Activated CD4-positive, alpha-beta T cell treated with anti-CD3 and anti-CD28 coated beads, Interleukin-2, amount 10 ng/mL, durations not matched to agents 7 days and 5 days (primary cell): ENCODE data around the gene DDX54. TPM values are rescaled to one million over a fixed set of nuclear protein-coding genes. Genes with fewer than 3 reads are reported as not detected.

Experiments used
- CTCF ChIA-PET: fragments of 350-600 bp; sonication (Branson Sonifier 250); formaldehyde crosslinking; loops from one replicate; lab custom pipeline; 2021; ENCODE audit warnings: antibody characterized with exemption; lab: Charles Lee
- POLR2A ChIA-PET: fragments of 350-600 bp; sonication (Branson Sonifier 250); formaldehyde crosslinking; loops from one replicate; lab custom pipeline; 2021; ENCODE audit warnings: antibody characterized with exemption; lab: Charles Lee
- DNase-seq: peaks from one replicate; pipeline ENCODE4 v3.0.0-alpha.2; 2020
- H3K27ac Mint-ChIP-seq: one replicate; pipeline ENCODE4 v1.8.0; 2021; ENCODE audit warnings: mild to moderate bottlenecking, moderate library complexity, mixed read lengths
- H3K27me3 Mint-ChIP-seq: one replicate; pipeline ENCODE4 v1.8.0; 2021; ENCODE audit warnings: mixed read lengths
- H3K36me3 Mint-ChIP-seq: one replicate; pipeline ENCODE4 v1.8.0; 2021; ENCODE audit warnings: low read depth, mixed read lengths
- H3K4me1 Mint-ChIP-seq: one replicate; pipeline ENCODE4 v1.8.0; 2021; ENCODE audit warnings: mixed read lengths
- H3K4me3 Mint-ChIP-seq: one replicate; pipeline ENCODE4 v1.8.0; 2021; ENCODE audit warnings: mild to moderate bottlenecking, moderate library complexity, mixed read lengths
- H3K9me3 Mint-ChIP-seq: one replicate; pipeline ENCODE4 v1.8.0; 2021; ENCODE audit warnings: mixed read lengths
- total RNA-seq, 2 experiments: library from RNA; stranded (reverse); gene quantifications; one replicate each; pipeline ENCODE4 v1.2.3, GENCODE V29; 2021

Gene DDX54
- total RNA-seq, 2 experiments from 2014 or later, result 65.6 to 72.0 TPM

DNA sequence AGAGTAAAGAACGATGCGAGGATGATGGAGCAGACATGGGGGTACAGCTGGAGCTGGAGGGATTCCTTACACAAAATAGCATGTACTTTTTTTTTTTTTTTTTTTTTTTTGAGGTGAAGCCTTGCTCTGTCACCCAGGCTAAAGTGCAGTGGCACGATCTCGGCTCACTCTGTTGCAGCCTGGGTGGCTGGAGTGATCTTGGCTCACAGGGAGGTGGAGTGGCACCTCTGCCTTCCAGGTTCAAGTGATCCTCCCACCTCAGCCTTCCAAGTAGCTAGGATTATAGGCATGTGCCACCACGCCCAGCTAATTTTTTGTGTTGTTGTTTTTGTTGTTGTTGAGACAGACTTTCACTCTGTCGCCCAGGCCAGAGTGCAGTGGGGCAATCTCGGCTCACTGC, 44.6 kb downstream of the DDX54 start:
- no peak for DNase-seq
- Mint-ChIP-seq H3K27me3 (peaks cover 4% of the 10 kb centered on the region), H3K27ac (no peak overlapping the region), H3K4me1 (peaks cover 13% of the 10 kb centered on the region), H3K4me3 (no peak overlapping the region), H3K9me3 (no peaks in the 10 kb centered on the region), H3K36me3 (no peaks in the 10 kb centered on the region)
- ChIA-PET CTCF (interaction anchor here (0.6 kb wide), 1 partner anchor 60 kb away, joined by 4 read pairs; no protein-coding TSS in a partner anchor), POLR2A (no interaction called here)

DNA sequence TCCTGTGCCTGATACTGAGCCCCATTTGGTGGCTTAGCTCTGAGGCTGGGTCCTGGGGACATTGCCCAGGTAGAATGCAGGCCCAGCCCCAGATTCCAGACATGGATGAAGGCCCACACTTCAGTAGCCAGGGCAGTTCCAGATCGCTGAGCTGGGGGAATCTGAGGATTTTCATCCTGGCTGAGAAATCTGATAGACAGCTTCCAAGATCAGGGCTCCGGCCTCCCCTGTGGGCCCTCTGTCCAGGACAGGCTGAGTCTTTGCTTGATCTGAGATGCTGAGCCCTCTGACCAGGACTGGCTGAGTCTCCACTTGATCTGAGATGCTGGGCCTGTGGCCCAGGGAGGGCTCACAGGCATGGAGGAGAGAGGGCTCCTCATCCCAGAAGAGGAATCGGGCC, 46.5 kb downstream of the DDX54 start:
- ChIA-PET CTCF (interaction anchor here (0.6 to 1.4 kb wide), 2 partner anchors 14 to 15 kb away, joined by 3 to 6 read pairs; no protein-coding TSS in a partner anchor), POLR2A (no interaction called here)
- no peaks in the 10 kb centered on the region for H3K9me3 Mint-ChIP-seq
- H3K36me3 Mint-ChIP-seq, result no peaks in the 10 kb centered on the region
- H3K4me1 Mint-ChIP-seq, result peaks cover 19% of the 10 kb centered on the region
- no peak overlapping the region for H3K27ac Mint-ChIP-seq
- H3K27me3 Mint-ChIP-seq, result peaks cover 4% of the 10 kb centered on the region
- H3K4me3 Mint-ChIP-seq, result no peak overlapping the region
- DNase-seq, result no peak

DNA sequence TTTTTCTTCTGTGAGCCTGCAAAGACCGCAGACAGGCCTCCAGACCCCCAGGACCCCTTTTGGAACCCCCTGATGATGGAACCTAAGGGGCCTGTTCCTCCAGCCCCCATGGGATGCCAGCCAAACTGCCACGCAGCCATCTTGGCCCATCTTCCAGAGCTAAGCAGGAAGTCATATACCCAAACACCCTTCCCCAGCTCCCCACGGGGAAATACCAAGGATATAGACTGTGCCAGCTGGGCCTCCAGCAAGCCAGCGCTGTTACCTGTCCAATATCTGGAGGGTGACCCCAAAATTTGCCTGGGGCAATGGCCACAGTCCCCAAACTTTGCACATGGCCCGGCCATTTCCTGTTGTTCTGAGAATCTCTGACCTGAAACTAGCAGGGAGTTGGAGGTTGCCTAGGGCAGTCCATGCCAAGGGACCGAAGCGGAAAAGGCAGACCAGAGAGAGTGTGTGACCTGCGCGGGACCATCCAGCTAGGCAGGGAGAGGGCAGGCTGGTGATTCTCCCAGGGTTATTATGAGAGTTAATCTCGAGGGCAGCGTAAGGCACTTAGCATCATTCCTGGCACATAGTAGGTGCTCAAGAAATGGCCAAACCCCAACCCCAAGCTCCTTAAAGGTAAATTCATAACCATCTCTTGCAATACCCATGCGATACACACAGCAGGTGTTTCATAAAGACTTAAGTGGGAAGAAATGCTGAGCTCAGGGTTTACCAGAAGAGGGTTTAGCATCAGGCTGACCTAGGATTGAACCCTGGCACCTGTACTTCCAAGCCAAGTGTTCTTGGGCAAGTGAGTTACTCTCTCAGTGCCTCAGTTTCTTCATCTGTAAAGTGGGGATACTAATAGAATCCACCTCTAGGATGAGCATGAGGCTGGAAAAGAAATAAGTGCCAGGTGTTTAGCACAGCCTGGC, 47.2 kb downstream of the DDX54 start:
- Mint-ChIP-seq H3K27me3 (peaks cover 4% of the 10 kb centered on the region), H3K36me3 (no peaks in the 10 kb centered on the region), H3K4me1 (peaks cover 19% of the 10 kb centered on the region), H3K9me3 (no peaks in the 10 kb centered on the region), H3K4me3 (no peak overlapping the region), H3K27ac (no peak overlapping the region)
- ChIA-PET POLR2A (no interaction called here), CTCF (interaction anchor here (1.4 kb wide), 1 partner anchor 15 kb away, joined by 6 read pairs; no protein-coding TSS in a partner anchor)
- no peak for DNase-seq

DNA sequence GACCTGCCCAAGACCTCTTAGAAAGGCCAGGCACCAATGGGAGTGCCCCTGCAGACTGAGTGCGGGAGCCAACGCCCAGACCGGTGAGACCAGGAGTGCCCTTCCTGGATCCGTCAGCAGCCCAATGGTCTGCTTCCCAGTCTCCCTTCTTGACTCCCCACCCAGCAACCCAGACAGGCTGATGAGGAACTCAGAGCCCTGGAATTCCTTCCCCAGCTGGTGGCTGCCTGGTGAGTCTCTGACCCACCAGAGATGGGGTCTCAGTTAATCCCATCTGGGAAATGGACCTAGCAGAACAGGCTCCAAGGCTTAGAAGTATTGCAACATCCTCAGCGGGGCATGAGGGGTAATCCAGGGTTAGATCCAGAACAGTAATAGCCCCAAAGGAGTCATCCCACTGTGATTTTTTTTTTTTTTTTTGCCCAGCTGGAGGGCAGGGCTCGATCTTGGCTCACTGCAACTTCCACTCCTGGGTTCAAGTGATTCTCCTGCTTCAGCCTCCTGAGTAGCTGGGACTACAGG, 48.2 kb downstream of the DDX54 start:
- CTCF ChIA-PET, result interaction anchor here (1.2 to 3.8 kb wide), 2 partner anchors 13 to 17 kb away, joined by 4 to 22 read pairs; partner anchors contain the start of gene CFAP73

DNA sequence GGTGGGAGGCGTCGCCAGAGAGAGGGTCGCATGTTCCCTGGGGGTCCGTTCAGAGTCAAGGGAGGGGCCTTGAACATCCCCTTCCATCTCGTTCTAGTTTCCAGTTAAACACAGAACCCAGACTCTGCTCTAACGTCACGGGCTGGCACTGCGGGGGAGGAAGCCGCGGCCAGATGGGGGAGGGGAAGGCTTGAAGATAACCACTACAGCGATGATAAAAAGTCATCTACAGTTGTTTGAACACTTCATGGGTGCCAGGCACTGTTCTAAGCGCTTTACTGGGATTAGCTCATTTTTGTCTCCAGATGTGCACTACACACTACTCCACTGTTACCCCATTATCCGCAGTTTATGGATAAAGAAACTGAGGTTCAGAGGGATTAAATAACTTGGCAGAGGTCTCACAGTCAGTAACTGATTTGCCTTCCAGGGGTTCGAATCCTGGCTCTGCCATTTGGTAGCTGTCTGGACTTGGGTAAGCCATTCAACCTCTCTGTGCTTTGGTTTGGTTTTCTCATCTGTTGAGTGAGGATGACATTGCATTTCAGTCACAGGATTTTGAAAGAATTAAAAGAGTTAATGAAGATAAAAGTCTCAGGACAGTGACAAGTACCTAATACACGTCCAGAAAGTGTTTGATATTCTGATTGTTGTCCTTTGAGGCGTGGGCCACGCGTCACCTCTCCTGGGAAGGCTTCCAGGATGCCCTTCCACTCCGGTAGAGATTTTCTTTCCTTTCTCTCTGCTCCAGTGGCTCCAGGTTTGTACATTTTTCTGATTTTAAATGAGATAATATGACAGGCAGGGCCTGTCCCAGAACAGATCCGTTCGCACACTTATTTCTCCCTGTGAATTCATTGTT, 48.9 kb downstream of the DDX54 start:
- peaks cover 19% of the 10 kb centered on the region for H3K4me1 Mint-ChIP-seq
- H3K36me3 Mint-ChIP-seq, result no peaks in the 10 kb centered on the region
- H3K4me3 Mint-ChIP-seq, result peak overlapping the region; percentile 68
- DNase-seq, result peak; percentile 62
- no peaks in the 10 kb centered on the region for H3K9me3 Mint-ChIP-seq
- POLR2A ChIA-PET, result no interaction called here
- CTCF ChIA-PET, result interaction anchor here (0.7 to 3.8 kb wide), 4 partner anchors 14 to 90 kb away, joined by 3 to 22 read pairs (median 4); partner anchors contain the start of gene CFAP73
- H3K27me3 Mint-ChIP-seq, result peaks cover 4% of the 10 kb centered on the region
- peak overlapping the region; percentile 73 for H3K27ac Mint-ChIP-seq

More for the DNA sequence above, 48.2 kb downstream of the DDX54 start:
- no peak overlapping the region for H3K4me3 Mint-ChIP-seq
- no peaks in the 10 kb centered on the region for H3K36me3 Mint-ChIP-seq
- H3K4me1 Mint-ChIP-seq, result peaks cover 19% of the 10 kb centered on the region
- H3K9me3 Mint-ChIP-seq, result no peaks in the 10 kb centered on the region
- H3K27ac Mint-ChIP-seq, result no peak overlapping the region
- DNase-seq, result no peak
- H3K27me3 Mint-ChIP-seq, result peaks cover 4% of the 10 kb centered on the region
- POLR2A ChIA-PET, result no interaction called here

DNA sequence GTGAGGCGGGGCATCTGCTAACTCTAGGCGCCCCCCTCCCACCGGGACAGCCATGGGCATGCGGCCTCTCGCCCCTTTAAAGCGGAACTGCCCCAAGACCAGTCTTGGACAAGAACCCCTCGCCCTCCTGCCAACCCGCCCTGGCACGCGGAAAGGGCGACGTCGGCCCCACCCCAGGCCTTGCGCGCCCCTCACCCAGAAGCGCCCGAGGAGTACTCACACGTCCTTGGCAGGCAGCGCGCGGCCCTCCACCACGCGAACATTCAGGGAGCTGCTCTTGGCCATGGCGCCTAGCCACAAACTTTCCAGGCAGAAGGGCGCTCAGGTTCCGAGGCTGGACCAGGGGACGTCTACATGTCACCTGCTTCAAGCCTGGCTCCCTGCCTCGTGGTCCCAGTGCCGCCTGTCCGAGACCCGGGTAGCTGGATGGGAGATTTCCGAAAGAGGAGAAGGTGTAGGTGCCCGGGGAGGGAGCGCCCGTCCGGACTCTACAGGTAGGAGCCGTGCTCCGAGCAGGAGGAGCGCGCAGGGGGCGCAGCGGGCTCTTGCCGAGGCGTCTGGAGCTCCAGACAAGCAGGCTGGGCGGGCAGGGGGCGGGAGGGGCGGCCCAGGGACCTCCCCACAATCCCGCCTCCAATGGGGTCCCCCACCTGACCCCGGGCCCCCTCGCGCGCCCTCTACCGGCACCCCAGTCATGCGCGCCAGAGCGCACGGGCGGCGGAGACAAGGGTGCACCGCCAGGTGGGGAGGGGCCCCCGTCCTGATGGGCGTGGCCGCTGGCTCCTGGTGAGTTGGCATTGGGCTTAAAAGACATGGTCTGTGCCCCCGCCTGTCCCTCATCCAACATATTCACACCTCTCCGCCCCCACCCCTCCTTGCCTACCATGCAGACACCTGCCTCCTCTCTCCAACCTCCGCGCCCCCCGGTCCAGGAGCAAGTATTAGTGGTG, 49.8 kb downstream of the DDX54 start, which contains the start of gene RASAL1:
TSS of gene RASAL1 (minus strand) at position 584 of the 950 bp plus-strand sequence. CDS start at position 285, 299 bp downstream.
- peak within 1 kb of the TSS; percentile 73 for H3K27ac Mint-ChIP-seq
- H3K27me3 Mint-ChIP-seq, result peaks cover 4% of the 10 kb centered on the region
- no peaks in the 10 kb centered on the region for H3K36me3 Mint-ChIP-seq
- H3K4me1 Mint-ChIP-seq, result peaks cover 18% of the 10 kb centered on the region
- CTCF ChIA-PET, result interaction anchor here (1.0 to 3.8 kb wide), 4 partner anchors 15 to 39 kb away, joined by 3 to 22 read pairs (median 4); partner anchors contain the start of gene CFAP73
- DNase-seq, result peak; percentile 67
- no peaks in the 10 kb centered on the region for H3K9me3 Mint-ChIP-seq
- H3K4me3 Mint-ChIP-seq, result peak within 1 kb of the TSS; percentile 68
- POLR2A ChIA-PET, result no interaction called here

DNA sequence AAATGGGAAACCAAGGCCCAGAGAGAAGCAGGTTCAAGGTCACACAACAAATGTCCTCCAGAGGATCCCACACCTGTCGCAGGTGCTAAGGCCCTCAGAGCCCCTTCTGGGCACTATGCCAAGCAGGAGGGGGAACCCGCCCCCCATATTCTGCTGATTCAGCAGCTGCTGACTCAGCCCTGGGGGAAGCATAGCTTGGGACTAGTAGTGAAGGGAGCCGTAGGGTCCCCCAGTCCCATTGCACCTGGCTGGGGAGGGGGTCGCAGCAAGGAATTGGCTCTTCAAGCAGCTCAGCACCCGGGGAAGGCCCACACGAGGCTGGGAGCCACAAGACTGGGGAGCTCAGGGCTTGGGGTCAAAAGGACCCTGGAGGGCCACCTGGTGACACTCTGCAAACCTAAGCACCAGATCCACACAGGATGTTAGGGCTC, 50.7 kb downstream of the DDX54 start:
- ChIA-PET CTCF (interaction anchor here (0.7 to 3.8 kb wide), 4 partner anchors 14 to 40 kb away, joined by 3 to 22 read pairs (median 4); no protein-coding TSS in a partner anchor), POLR2A (interaction anchor here (0.6 kb wide), 1 partner anchor 288 kb away, joined by 3 read pairs; the partner anchor contains the start of gene SDSL)
- Mint-ChIP-seq H3K4me1 (peaks cover 20% of the 10 kb centered on the region), H3K36me3 (no peaks in the 10 kb centered on the region), H3K4me3 (peak overlapping the region; percentile 47), H3K9me3 (no peaks in the 10 kb centered on the region), H3K27ac (no peak overlapping the region), H3K27me3 (peaks cover 4% of the 10 kb centered on the region)
- DNase-seq, result no peak

DNA sequence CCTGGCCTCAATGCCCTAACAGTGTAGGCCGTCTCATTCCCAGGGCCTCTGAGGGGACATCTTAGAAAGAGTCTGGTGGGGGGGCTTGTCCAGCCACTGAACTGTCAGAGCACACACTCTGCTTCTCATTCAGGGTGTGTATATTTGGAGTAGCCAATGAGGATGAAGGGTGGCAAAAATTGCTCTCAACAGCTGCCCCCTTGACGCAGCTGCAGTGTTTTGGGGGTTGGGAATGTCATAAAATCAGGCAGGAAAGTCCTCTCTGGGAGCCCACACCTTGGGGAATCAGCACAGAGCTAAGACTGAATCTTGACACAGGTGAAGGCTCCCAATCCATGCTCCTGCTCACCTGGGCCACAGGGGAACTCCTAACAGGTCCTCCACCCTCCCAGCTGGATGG, 51.2 kb downstream of the DDX54 start:
- Mint-ChIP-seq H3K9me3 (no peaks in the 10 kb centered on the region), H3K27me3 (peaks cover 4% of the 10 kb centered on the region), H3K27ac (no peak overlapping the region), H3K4me1 (peaks cover 23% of the 10 kb centered on the region), H3K36me3 (no peaks in the 10 kb centered on the region), H3K4me3 (no peak overlapping the region)
- POLR2A ChIA-PET, result interaction anchor here (0.6 kb wide), 1 partner anchor 288 kb away, joined by 3 read pairs; the partner anchor contains the start of gene SDSL
- no peak for DNase-seq
- CTCF ChIA-PET, result interaction anchor here (0.7 to 3.8 kb wide), 2 partner anchors 14 to 20 kb away, joined by 4 to 22 read pairs; no protein-coding TSS in a partner anchor

DNA sequence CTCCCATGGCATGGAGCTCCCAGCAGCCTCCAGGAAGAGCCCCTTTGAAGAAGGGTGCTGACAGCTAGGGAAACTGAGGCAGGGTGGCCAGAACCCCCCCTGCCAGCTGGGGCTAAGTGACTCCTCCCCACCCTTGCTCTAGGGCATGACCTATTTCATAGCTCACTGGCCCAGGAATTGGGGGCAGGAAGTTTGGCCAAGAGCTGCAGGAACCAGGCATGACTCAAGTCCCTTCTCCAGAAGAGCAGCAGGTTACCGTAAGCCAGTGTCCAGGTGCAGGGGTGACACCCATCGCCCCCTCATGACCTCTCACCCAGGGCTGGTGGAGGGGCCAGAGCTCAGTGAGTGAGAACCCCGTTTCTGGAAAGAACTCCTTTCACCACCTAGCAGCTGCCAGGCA, 51.6 kb downstream of the DDX54 start:
- Mint-ChIP-seq H3K27ac (no peak overlapping the region), H3K4me1 (peaks cover 24% of the 10 kb centered on the region), H3K27me3 (peaks cover 4% of the 10 kb centered on the region), H3K9me3 (no peaks in the 10 kb centered on the region), H3K4me3 (no peak overlapping the region), H3K36me3 (no peaks in the 10 kb centered on the region)
- DNase-seq, result no peak
- ChIA-PET POLR2A (no interaction called here), CTCF (interaction anchor here (3.8 kb wide), 1 partner anchor 21 kb away, joined by 22 read pairs; no protein-coding TSS in a partner anchor)

DNA sequence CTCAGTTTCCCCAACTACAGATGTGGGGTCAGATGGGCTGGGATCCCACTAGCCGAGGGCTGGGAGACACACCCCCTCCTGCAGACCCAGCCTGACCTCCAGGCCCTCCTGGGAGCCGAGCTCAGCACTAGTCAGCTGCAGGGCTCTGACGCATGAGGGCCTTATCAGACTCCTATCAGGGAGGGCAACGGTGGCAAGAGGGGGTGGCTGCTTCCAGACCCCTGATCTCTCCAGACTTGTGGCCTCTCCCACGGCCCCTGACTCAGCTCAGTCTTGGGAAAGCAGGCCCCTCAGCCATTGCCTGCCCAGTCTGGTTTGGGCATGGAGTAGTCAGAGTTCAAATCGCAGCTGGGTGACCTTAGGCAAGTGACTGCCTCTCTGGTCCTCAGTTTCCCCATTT, 52.2 kb downstream of the DDX54 start:
- DNase-seq, result no peak
- no peaks in the 10 kb centered on the region for H3K36me3 Mint-ChIP-seq
- CTCF ChIA-PET, result interaction anchor here (1.3 kb wide), 1 partner anchor 11 kb away, joined by 3 read pairs; no protein-coding TSS in a partner anchor
- H3K4me3 Mint-ChIP-seq, result no peak overlapping the region
- H3K9me3 Mint-ChIP-seq, result no peaks in the 10 kb centered on the region
- peaks cover 27% of the 10 kb centered on the region for H3K4me1 Mint-ChIP-seq
- no peak overlapping the region for H3K27ac Mint-ChIP-seq
- peaks cover 4% of the 10 kb centered on the region for H3K27me3 Mint-ChIP-seq
- POLR2A ChIA-PET, result no interaction called here

DNA sequence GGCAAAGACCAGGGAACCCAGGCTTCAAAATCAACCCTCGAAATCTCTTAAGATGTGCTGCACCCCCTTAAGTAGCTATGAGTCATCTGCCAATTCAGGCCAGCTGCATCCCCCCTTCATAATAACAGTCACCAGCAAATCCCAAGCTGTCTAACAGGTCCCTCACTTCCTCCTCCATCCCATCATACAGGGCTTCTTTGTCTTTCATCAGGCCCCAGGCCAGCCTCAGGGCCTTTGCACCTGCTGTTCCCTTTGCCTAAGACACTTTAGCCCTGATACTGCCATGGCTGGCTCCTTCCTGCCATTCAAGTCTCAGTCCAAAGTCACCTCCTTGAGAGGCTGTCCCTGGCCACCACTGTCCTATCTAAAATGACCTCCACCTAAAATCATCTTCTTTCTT, 53.7 kb downstream of the DDX54 start:
- Mint-ChIP-seq H3K27ac (no peak overlapping the region), H3K4me3 (no peak overlapping the region), H3K36me3 (no peaks in the 10 kb centered on the region), H3K4me1 (peaks cover 23% of the 10 kb centered on the region), H3K27me3 (no peaks in the 10 kb centered on the region), H3K9me3 (no peaks in the 10 kb centered on the region)
- POLR2A ChIA-PET, result interaction anchor here (0.6 kb wide), 1 partner anchor 41 kb away, joined by 3 read pairs; no protein-coding TSS in a partner anchor
- CTCF ChIA-PET, result interaction anchor here (1.0 to 1.4 kb wide), 3 partner anchors 8 to 24 kb away, joined by 3 to 4 read pairs (median 4); no protein-coding TSS in a partner anchor
- no peak for DNase-seq
